ENCODE data around the gene UBAC1. TPM values are rescaled to one million over a fixed set of nuclear protein-coding genes. Genes with fewer than 3 reads are reported as not detected.
A peak's percentile ranks its signal among the peaks of the same experiment; 100 is the strongest.

UBAC1 gene
- total RNA-seq, 1 donor from 2014 or later: 36.0 TPM

- H3K27me3 Mint-ChIP-seq (ENCODE audit: low read depth): no peaks in the 10 kb centered on the region
- H3K27ac Mint-ChIP-seq (ENCODE audit: unreplicated experiment): peak overlapping the region; percentile 17
- no peak for DNase-seq (ENCODE audit: low spot score)
- H3K9me3 Mint-ChIP-seq (ENCODE audit: low read depth): no peaks in the 10 kb centered on the region
- H3K4me1 Mint-ChIP-seq (ENCODE audit: low read depth): peaks cover 4% of the 10 kb centered on the region
- no peaks in the 10 kb centered on the region for H3K36me3 Mint-ChIP-seq (ENCODE audit: low read depth)
- TF ChIP-seq CTCF (IDR thresholded peaks at IDR 0.05): no peak
- peak overlapping the region; percentile 28 for H3K4me3 Mint-ChIP-seq (ENCODE audit: unreplicated experiment)
Measured at GRCh38 chr9:135993409-135993742, 32.2 kb upstream of the UBAC1 start.

GRCh38 chr9:135992486-135993408, 31.6 kb upstream of the UBAC1 start:
- DNase-seq (ENCODE audit: low spot score): no peak
- Mint-ChIP-seq H3K36me3 (ENCODE audit: low read depth) (no peaks in the 10 kb centered on the region), H3K4me3 (ENCODE audit: unreplicated experiment) (peak overlapping the region; percentile 52), H3K27ac (ENCODE audit: unreplicated experiment) (peak overlapping the region; percentile 77), H3K4me1 (ENCODE audit: low read depth) (peaks cover 4% of the 10 kb centered on the region), H3K9me3 (ENCODE audit: low read depth) (no peaks in the 10 kb centered on the region), H3K27me3 (ENCODE audit: low read depth) (no peaks in the 10 kb centered on the region)
- peak; percentile 35 for TF ChIP-seq CTCF (IDR thresholded peaks at IDR 0.05)

- DNase-seq (ENCODE audit: low spot score): no peak
- H3K4me3 Mint-ChIP-seq (ENCODE audit: unreplicated experiment): no peak overlapping the region
- no peak for TF ChIP-seq CTCF (IDR thresholded peaks at IDR 0.05)
- no peaks in the 10 kb centered on the region for H3K36me3 Mint-ChIP-seq (ENCODE audit: low read depth)
- no peak overlapping the region for H3K27ac Mint-ChIP-seq (ENCODE audit: unreplicated experiment)
- H3K4me1 Mint-ChIP-seq (ENCODE audit: low read depth): peaks cover 4% of the 10 kb centered on the region
- no peaks in the 10 kb centered on the region for H3K9me3 Mint-ChIP-seq (ENCODE audit: low read depth)
- no peaks in the 10 kb centered on the region for H3K27me3 Mint-ChIP-seq (ENCODE audit: low read depth)
Measured at GRCh38 chr9:135991771-135992170, 30.6 kb upstream of the UBAC1 start.

- Mint-ChIP-seq H3K4me1 (ENCODE audit: low read depth) (peaks cover 4% of the 10 kb centered on the region), H3K27me3 (ENCODE audit: low read depth) (no peaks in the 10 kb centered on the region), H3K36me3 (ENCODE audit: low read depth) (no peaks in the 10 kb centered on the region), H3K9me3 (ENCODE audit: low read depth) (no peaks in the 10 kb centered on the region), H3K27ac (ENCODE audit: unreplicated experiment) (peak overlapping the region; percentile 17), H3K4me3 (ENCODE audit: unreplicated experiment) (no peak overlapping the region)
- TF ChIP-seq CTCF (IDR thresholded peaks at IDR 0.05): no peak
- no peak for DNase-seq (ENCODE audit: low spot score)
Measured at GRCh38 chr9:135990468-135991429, 29.6 kb upstream of the UBAC1 start.

All from chondrocyte (in vitro differentiated cells).